Glomerular endothelial cell (primary cell): ENCODE measurements around the gene UPK2. TPM values are rescaled to one million over a fixed set of nuclear protein-coding genes. Genes with fewer than 3 reads are reported as not detected.
"Not testable (repeated sequence)": the region's sequence is repeated elsewhere in the genome, so short reads cannot be mapped to it uniquely, and the experiment has no call there.

Experiments used
- DNase-seq: peaks from one replicate; pipeline ENCODE4 v3.0.0-alpha.2; 2011; ENCODE audit warnings: low read depth, low spot score; ENCODE audit errors: extremely low read depth
- total RNA-seq: library from RNA; depleted of rRNA; stranded (reverse); fragments of >200 nt; gene quantifications from 2 replicates; pipeline ENCODE4 v1.2.3, GENCODE V29; 2015

The UPK2 gene
- total RNA-seq, 1 donor from 2014 or later, result not detected

- DNase-seq, result no peak
These were observed 17.4 kb upstream of the UPK2 start for GRCh38 chr11:118938491-118939403.

GRCh38 chr11:118939404-118939915 is 16.6 kb upstream of the UPK2 start:
- DNase-seq, result no peak

- no peak for DNase-seq
These were observed 16.0 kb upstream of the UPK2 start for GRCh38 chr11:118939953-118940598.

- DNase-seq, result no peak
These were observed 9.0 kb upstream of the UPK2 start for GRCh38 chr11:118947091-118947490.

GRCh38 chr11:118948000-118948399 is 8.1 kb upstream of the UPK2 start:
- DNase-seq, result no peak

GRCh38 chr11:118953265-118953664 is 2.8 kb upstream of the UPK2 start:
- DNase-seq, result no peak

- not testable (repeated sequence) for DNase-seq
These were observed 2.1 kb upstream of the UPK2 start for GRCh38 chr11:118953976-118954375.

- DNase-seq, result no peak
These were observed 860 bp downstream of the UPK2 start for GRCh38 chr11:118956847-118957469.

- DNase-seq, result no peak
These were observed 1.5 kb downstream of the UPK2 start for GRCh38 chr11:118957549-118957948.

GRCh38 chr11:118957968-118958367 is 1.9 kb downstream of the UPK2 start:
- DNase-seq, result no peak

GRCh38 chr11:118958577-118958976 is 2.5 kb downstream of the UPK2 start:
- DNase-seq, result no peak

- no peak for DNase-seq
These were observed 5.1 kb downstream of the UPK2 start for GRCh38 chr11:118961189-118961588.

- no peak for DNase-seq
These were observed 5.5 kb downstream of the UPK2 start for GRCh38 chr11:118961591-118961990.

GRCh38 chr11:118969508-118969907 is 13.4 kb downstream of the UPK2 start:
- DNase-seq, result not testable (repeated sequence)

GRCh38 chr11:118971646-118972045 is 15.5 kb downstream of the UPK2 start, which contains the start of gene FOXR1:
FOXR1 (plus strand) TSS chr11:118971761; CDS start chr11:118971932, 171 bp downstream.
- DNase-seq, result no peak

GRCh38 chr11:118973985-118974384 is 17.9 kb downstream of the UPK2 start:
- DNase-seq, result no peak

- DNase-seq, result no peak
These were observed 19.9 kb downstream of the UPK2 start for GRCh38 chr11:118975771-118976709.

GRCh38 chr11:118979434-118979833 is 23.3 kb downstream of the UPK2 start:
- DNase-seq, result no peak

- DNase-seq, result no peak
These were observed 24.2 kb downstream of the UPK2 start for GRCh38 chr11:118980191-118980881.
